Panc1 (cell line): ENCODE data around the gene DHX57. TPM values are rescaled to one million over a fixed set of nuclear protein-coding genes. Genes with fewer than 3 reads are reported as not detected.

Experiments
- ATAC-seq: fragments of 200-7000 bp; cut with Tn5 transposase; 2 replicates; pipeline ENCODE4 v1.9.1; 2020; ENCODE audit warnings: mild to moderate bottlenecking, moderate library complexity
- BruUV-seq: library from RNA; stranded (reverse); fragments of 400-500 nt; replicated peaks from 2 replicates; lab custom pipeline; 2021; lab: Mats Ljungman, UMichigan
- CTCF ChIA-PET: fragments of 300-600 bp; sonication (Branson Sonifier 250); formaldehyde crosslinking; loops from one replicate; lab custom pipeline; 2022; ENCODE audit warnings: antibody characterized with exemption; lab: Charles Lee
- POLR2A ChIA-PET: fragments of 300-600 bp; sonication (Branson Sonifier 250); formaldehyde crosslinking; loops from one replicate; lab custom pipeline; 2022; ENCODE audit warnings: antibody characterized with exemption; lab: Charles Lee
- DNase-seq: peaks from one replicate; pipeline ENCODE4 v3.0.0-alpha.2; 2010; ENCODE audit warnings: low read depth, low spot score
- H3K27ac ChIP-seq: 2 replicates; pipeline ENCODE4 v1.5.1; 2011; ENCODE audit warnings: mild to moderate bottlenecking, low read length, inconsistent platforms
- H3K27me3 ChIP-seq: fragments of 200-500 bp; sonication (Bioruptor generic); 2 replicates; pipeline ENCODE4 v1.6.0; 2014; ENCODE audit warnings: low read length, inconsistent platforms; ENCODE audit not compliant: control insufficient read depth, insufficient read depth
- H3K36me3 ChIP-seq: fragments of 200-500 bp; sonication (Bioruptor generic); 2 replicates; pipeline ENCODE4 v1.5.1; 2014; ENCODE audit warnings: inconsistent platforms, mild to moderate bottlenecking, low read length, moderate library complexity; ENCODE audit not compliant: control insufficient read depth, insufficient read depth
- H3K4me1 ChIP-seq: 2 replicates; pipeline ENCODE4 v1.5.1; 2011; ENCODE audit warnings: inconsistent platforms, mild to moderate bottlenecking, low read length, moderate library complexity; ENCODE audit not compliant: control insufficient read depth, insufficient read depth
- H3K4me3 ChIP-seq, 2 experiments: 2 replicates each; pipeline ENCODE4 v1.5.1; 2011 to 2012; ENCODE audit warnings: low read depth in 2 of 2, low read length in 2 of 2, mild to moderate bottlenecking in 2 of 2, inconsistent platforms in 1 of 2, moderate library complexity in 1 of 2
- H3K9me3 ChIP-seq: fragments of 200-500 bp; sonication (Bioruptor generic); 2 replicates; pipeline ENCODE4 v1.5.1; 2014; ENCODE audit warnings: low read depth, mild to moderate bottlenecking, inconsistent platforms, low read length, moderate library complexity; ENCODE audit not compliant: control insufficient read depth, insufficient read depth
- CTCF ChIP-seq: fragments of 450-650 bp; IDR thresholded peaks from 2 replicates; pipeline ENCODE4 v1.5.1; 2017; ENCODE audit warnings: mild to moderate bottlenecking
- POLR2AphosphoS5 ChIP-seq: IDR thresholded peaks from 2 replicates; pipeline ENCODE4 v1.6.1; 2012; ENCODE audit warnings: mild to moderate bottlenecking, low read depth, low read length, moderate library complexity
- REST ChIP-seq, 2 experiments: IDR thresholded peaks; 2 replicates each; pipeline ENCODE4 v1.6.1; 2011 to 2012; ENCODE audit warnings: low read depth in 2 of 2, control low read depth in 1 of 2, low read length in 1 of 2, mild to moderate bottlenecking in 1 of 2, moderate library complexity in 1 of 2; ENCODE audit not compliant: insufficient read depth in 1 of 2
- SIN3A ChIP-seq: IDR thresholded peaks from 2 replicates; pipeline ENCODE4 v1.6.1; 2012; ENCODE audit warnings: low read depth, mild to moderate bottlenecking, low read length, moderate library complexity, borderline replicate concordance; ENCODE audit not compliant: insufficient read depth
- TCF7L2 ChIP-seq: IDR thresholded peaks from 2 replicates; pipeline ENCODE4 v1.6.1; 2011; ENCODE audit warnings: mild to moderate bottlenecking, low read depth, low read length, inconsistent platforms
- in situ Hi-C: cut with HindIII; loops from 2 replicates; pipeline ENCODE4 v1.10.0; 2016; ENCODE audit warnings: low sequenced_read_pairs, low pct_unique_long_range_greater_than_20kb
- intact Hi-C: fragments of 100-400 bp; cut with micrococcal nuclease; formaldehyde crosslinking; loops from one replicate; pipeline ENCODE4 v1.10.0; 2022; ENCODE audit not compliant: unreplicated experiment
- total RNA-seq: library from RNA; stranded (reverse); gene quantifications from one replicate; pipeline ENCODE4 v1.2.1, GENCODE V29; 2021; ENCODE audit not compliant: unreplicated experiment

DHX57 gene
- total RNA-seq, 1 experiment from 2014 or later: 20.6 TPM

- Histone ChIP-seq H3K27me3 (no peaks in the 10 kb centered on the region), H3K4me3 (no peak overlapping the region), H3K27ac (no peak overlapping the region), H3K36me3 (peaks cover 10% of the 10 kb centered on the region; the same call in 1 of the 2 replicates), H3K9me3 (no peaks in the 10 kb centered on the region), H3K4me1 (no peaks in the 10 kb centered on the region)
- no peak for ATAC-seq
- DNase-seq: no peak
- in situ Hi-C loops: no loop called here
- BruUV-seq: no TSS peak
- CTCF ChIA-PET: no interaction called here
- intact Hi-C loops: no loop called here
- POLR2A ChIA-PET: interaction anchor here (0.6 kb wide), 1 partner anchor 43 kb away, joined by 4 read pairs; no protein-coding TSS in a partner anchor
- TF ChIP-seq CTCF: no peak
- TF ChIP-seq TCF7L2: no peak
- TF ChIP-seq REST (IDR thresholded peaks at IDR 0.05; ENCODE audit: insufficient read depth in 1 of 2, low read depth in 2 of 2, low read length in 1 of 2): no peak
- TF ChIP-seq SIN3A: no peak
- no peak for TF ChIP-seq POLR2AphosphoS5
These were observed 19.6 kb downstream of the DHX57 start for GRCh38 chr2:38856165-38856564.

GRCh38 chr2:38850045-38850444 lies 25.7 kb downstream of the DHX57 start:
- Histone ChIP-seq H3K27me3 (no peaks in the 10 kb centered on the region), H3K27ac (no peak overlapping the region), H3K4me3 (no peak overlapping the region), H3K4me1 (no peaks in the 10 kb centered on the region), H3K9me3 (no peaks in the 10 kb centered on the region), H3K36me3 (peaks cover 8% of the 10 kb centered on the region; the same call in 1 of the 2 replicates)
- ChIA-PET POLR2A (no interaction called here), CTCF (no interaction called here)
- in situ Hi-C loops: no loop called here
- BruUV-seq: no TSS peak
- DNase-seq: no peak
- ATAC-seq: no peak
- TF ChIP-seq REST (IDR thresholded peaks at IDR 0.05; ENCODE audit: insufficient read depth in 1 of 2, low read depth in 2 of 2, low read length in 1 of 2): no peak
- TF ChIP-seq SIN3A: no peak
- no peak for TF ChIP-seq TCF7L2
- TF ChIP-seq CTCF: no peak
- no peak for TF ChIP-seq POLR2AphosphoS5
- intact Hi-C loops: no loop called here
